ENCODE measurements around the gene TSPOAP1.

Gene TSPOAP1

GRCh38 chr17:58329810-58330537 lies 1.4 kb upstream of the TSPOAP1 start:
- FAIRE-seq = peak; percentile 9
- no peak for DNase-seq (ENCODE audit: low spot score)

GRCh38 chr17:58329035-58329809 lies 627 bp upstream of the TSPOAP1 start:
- no peak for DNase-seq (ENCODE audit: low spot score)
- peak; percentile 53 for FAIRE-seq

GRCh38 chr17:58327363-58328194 lies 1.0 kb downstream of the TSPOAP1 start:
- no peak for DNase-seq (ENCODE audit: low spot score)
- FAIRE-seq = no peak

- FAIRE-seq = no peak
Observed at GRCh38 chr17:58326609-58327362, 1.8 kb downstream of the TSPOAP1 start.

GRCh38 chr17:58325976-58326468 lies 2.6 kb downstream of the TSPOAP1 start:
- DNase-seq (ENCODE audit: low spot score) = no peak
- FAIRE-seq = no peak

More at GRCh38 chr17:58326609-58327362, 1.8 kb downstream of the TSPOAP1 start:
- no peak for DNase-seq (ENCODE audit: low spot score)

- DNase-seq (ENCODE audit: low spot score) (no peak), FAIRE-seq (peak; percentile 80)
Observed at GRCh38 chr17:58325289-58325726, 3.3 kb downstream of the TSPOAP1 start.

- peak; percentile 64 for DNase-seq (ENCODE audit: low spot score)
Observed at GRCh38 chr17:58324409-58325288, 3.9 kb downstream of the TSPOAP1 start.

GRCh38 chr17:58324056-58324408 lies 4.6 kb downstream of the TSPOAP1 start:
- FAIRE-seq (no peak), DNase-seq (ENCODE audit: low spot score) (no peak)

More at GRCh38 chr17:58324409-58325288, 3.9 kb downstream of the TSPOAP1 start:
- FAIRE-seq = peak; percentile 9

GRCh38 chr17:58323366-58324055 lies 5.1 kb downstream of the TSPOAP1 start:
- DNase-seq (ENCODE audit: low spot score) = no peak
- no peak for FAIRE-seq

- peak; percentile 73 for FAIRE-seq
- DNase-seq (ENCODE audit: low spot score) = no peak
Observed at GRCh38 chr17:58322581-58323185, 5.9 kb downstream of the TSPOAP1 start.

- DNase-seq (ENCODE audit: low spot score) (no peak), FAIRE-seq (peak; percentile 90)
Observed at GRCh38 chr17:58321571-58322525, 6.7 kb downstream of the TSPOAP1 start.

- DNase-seq (ENCODE audit: low spot score) = no peak
- FAIRE-seq = no peak
Observed at GRCh38 chr17:58320570-58321323, 7.8 kb downstream of the TSPOAP1 start.

- DNase-seq (ENCODE audit: low spot score) (no peak), FAIRE-seq (no peak)
Observed at GRCh38 chr17:58320163-58320558, 8.4 kb downstream of the TSPOAP1 start.

GRCh38 chr17:58319173-58320162 lies 9.1 kb downstream of the TSPOAP1 start:
- DNase-seq (ENCODE audit: low spot score) (no peak), FAIRE-seq (peak; percentile 58)

- DNase-seq (ENCODE audit: low spot score) (no peak), FAIRE-seq (no peak)
Observed at GRCh38 chr17:58318627-58319172, 9.9 kb downstream of the TSPOAP1 start.

All from urothelium cell line (cell line).